GM18505 (cell line): ENCODE measurements around the gene ABAT.

Source experiments
- ATAC-seq: cut with Tn5 transposase; IDR thresholded peaks from one replicate; pipeline ENCODE4 v1.9.1; 2021; ENCODE audit not compliant: unreplicated experiment
- POLR2A ChIP-seq: IDR thresholded peaks from 4 replicates; pipeline ENCODE4 v1.6.1; 2011; ENCODE audit warnings: borderline replicate concordance; ENCODE audit not compliant: insufficient read depth, insufficient read length; ENCODE audit errors: extremely low read depth

ABAT gene

GRCh38 chr16:8674413-8675022 is at the start of gene ABAT:
Gene ABAT, plus strand, starts transcription at chr16:8674617. Its CDS starts 61,123 bp downstream, at chr16:8735740.
- TF ChIP-seq POLR2A, result peak; percentile 63
- ATAC-seq, result peak; percentile 100

GRCh38 chr16:8625491-8626087 is 48.8 kb upstream of the ABAT start:
- ATAC-seq, result no peak
- TF ChIP-seq POLR2A, result no peak

- ATAC-seq, result no peak
- TF ChIP-seq POLR2A, result no peak
Measured at GRCh38 chr16:8626946-8627345, 47.5 kb upstream of the ABAT start.

- ATAC-seq, result no peak
- TF ChIP-seq POLR2A, result no peak
Measured at GRCh38 chr16:8627456-8627855, 47.0 kb upstream of the ABAT start.

GRCh38 chr16:8628981-8629725 is 45.3 kb upstream of the ABAT start:
- ATAC-seq, result no peak
- TF ChIP-seq POLR2A, result no peak

GRCh38 chr16:8630255-8630953 is 44.0 kb upstream of the ABAT start:
- TF ChIP-seq POLR2A, result no peak
- no peak for ATAC-seq

- no peak for ATAC-seq
Measured at GRCh38 chr16:8631373-8631772, 43.0 kb upstream of the ABAT start.

GRCh38 chr16:8631818-8632465 is 42.5 kb upstream of the ABAT start:
- no peak for TF ChIP-seq POLR2A
- no peak for ATAC-seq

More at GRCh38 chr16:8631373-8631772, 43.0 kb upstream of the ABAT start:
- TF ChIP-seq POLR2A, result no peak

- TF ChIP-seq POLR2A, result no peak
Measured at GRCh38 chr16:8632675-8633182, 41.7 kb upstream of the ABAT start.

GRCh38 chr16:8634991-8635736 is 39.3 kb upstream of the ABAT start:
- TF ChIP-seq POLR2A, result no peak
- ATAC-seq, result no peak

More at GRCh38 chr16:8632675-8633182, 41.7 kb upstream of the ABAT start:
- no peak for ATAC-seq

GRCh38 chr16:8639694-8640093 is 34.7 kb upstream of the ABAT start:
- no peak for ATAC-seq
- TF ChIP-seq POLR2A, result no peak

GRCh38 chr16:8641671-8642070 is 32.7 kb upstream of the ABAT start:
- no peak for TF ChIP-seq POLR2A
- no peak for ATAC-seq

- no peak for ATAC-seq
Measured at GRCh38 chr16:8642146-8642545, 32.3 kb upstream of the ABAT start.

More at GRCh38 chr16:8642146-8642545, 32.3 kb upstream of the ABAT start:
- no peak for TF ChIP-seq POLR2A
